Stimulated activated CD8-positive, alpha-beta memory T cell treated with anti-CD3 and anti-CD28 coated beads, Interleukin-12 subunit alpha, Interleukin-12 subunit beta, amount 100 ng/mL, for 1 hour (primary cell): ENCODE data around the gene CXCL17.
A peak's percentile ranks its signal among the peaks of the same experiment; 100 is the strongest.

Experiments
- DNase-seq: peaks from one replicate; pipeline ENCODE4 v3.0.0-alpha.2; 2020; ENCODE audit warnings: low read depth

Gene CXCL17

GRCh38 chr19:42397263-42398166, 45.2 kb downstream of the CXCL17 start:
- no peak for DNase-seq

- DNase-seq: peak; percentile 85
These were observed 46.1 kb downstream of the CXCL17 start for GRCh38 chr19:42396381-42397262.

- DNase-seq: no peak
These were observed 48.0 kb downstream of the CXCL17 start for GRCh38 chr19:42394751-42395150.

- DNase-seq: no peak
These were observed 50.6 kb downstream of the CXCL17 start for GRCh38 chr19:42392165-42392564.

- DNase-seq: no peak
These were observed 52.8 kb downstream of the CXCL17 start, which contains the start of gene CNFN for GRCh38 chr19:42389899-42390298. Gene CNFN, minus strand, starts transcription at chr19:42390297. Its CDS starts 1,260 bp downstream, at chr19:42389037.

GRCh38 chr19:42388851-42389489, 53.8 kb downstream of the CXCL17 start:
- no peak for DNase-seq

- DNase-seq: peak; percentile 41
These were observed 55.6 kb downstream of the CXCL17 start for GRCh38 chr19:42386974-42387707.

- no peak for DNase-seq
These were observed 62.6 kb downstream of the CXCL17 start for GRCh38 chr19:42380155-42380554.
